ENCODE data around the gene IFFO2. TPM values are rescaled to one million over a fixed set of nuclear protein-coding genes. Genes with fewer than 3 reads are reported as not detected.

Gene IFFO2
- total and polyA plus RNA-seq, 2 of the 13 experiments (the other 11 are each of a cell fraction or from before 2014, with no cell fraction given), result 7.3 to 16.7 TPM

- no peak for TF ChIP-seq DZIP1 (CRISPR knock-in tag; IDR thresholded peaks at IDR 0.05)
- TF ChIP-seq ZNF20 (CRISPR knock-in tag; IDR thresholded peaks at IDR 0.05), result no peak
- TF ChIP-seq ZNF567 (CRISPR knock-in tag; IDR thresholded peaks at IDR 0.05; ENCODE audit: borderline replicate concordance), result no peak
Observed at GRCh38 chr1:18855573-18855972, 100.9 kb downstream of the IFFO2 start (continued).

GRCh38 chr1:18854331-18855025 is 102.0 kb downstream of the IFFO2 start:
- no peak for ATAC-seq
- H4K20me1 ChIP-seq (ENCODE audit: insufficient read depth, low read length), result no peaks in the 10 kb centered on the region
- no TSS peak for BruUV-seq (replicated peaks)
- intact Hi-C loops (cut with micrococcal nuclease; ENCODE audit: unreplicated experiment) (no loop called here), in situ Hi-C loops (cut with HindIII; ENCODE audit: extremely low pct_ligation_motif_present, low pct_unique_long_range_greater_than_20kb) (no loop called here)
- no peak for FAIRE-seq
- H3K4me2 ChIP-seq (ENCODE audit: low read depth, low read length), result no peak overlapping the region
- TF ChIP-seq ZBED4 (CRISPR knock-in tag; IDR thresholded peaks at IDR 0.05; ENCODE audit: borderline replicate concordance) (no peak), MLX (CRISPR knock-in tag; IDR thresholded peaks at IDR 0.05) (no peak), ATF7 (IDR thresholded peaks at IDR 0.05) (peak; percentile 65), ATF7 (CRISPR knock-in tag; IDR thresholded peaks at IDR 0.05) (no peak), CREB1 (IDR thresholded peaks at IDR 0.05) (peak; percentile 87), CREB1 (CRISPR knock-in tag; IDR thresholded peaks at IDR 0.05) (no peak), ZBTB33 (CRISPR knock-in tag; IDR thresholded peaks at IDR 0.05) (peak; percentile 48; the same call in 1 of the 2 replicates), GPBP1L1 (CRISPR knock-in tag; IDR thresholded peaks at IDR 0.05) (no peak)
- no peak overlapping the region for H3K27ac ChIP-seq (ENCODE audit: extremely low read length, insufficient read depth, low read length)
- no peaks in the 10 kb centered on the region for H3K9me3 ChIP-seq (ENCODE audit: low read length)
- H3K4me1 ChIP-seq (ENCODE audit: insufficient read depth, low read length), result no peaks in the 10 kb centered on the region
- H2AFZ ChIP-seq (ENCODE audit: low read length), result no peak overlapping the region
- H3K9ac ChIP-seq (ENCODE audit: insufficient read depth, low read depth, low read length), result no peak overlapping the region
- no peaks in the 10 kb centered on the region for H3K36me3 ChIP-seq (replicated peaks in 1 of 2; ENCODE audit: control insufficient read depth in 1 of 2, insufficient read depth in 2 of 2, low read length in 2 of 2)
- 67% methylated on average over 16 of the region's 49 CpGs for WGBS (ENCODE audit: low lambda C conversion rate)
- no peak overlapping the region for H3K4me3 ChIP-seq (replicated peaks in 1 of 3; ENCODE audit: insufficient read depth in 1 of 3, low read depth in 2 of 3, low read length in 3 of 3)
- H3K27me3 ChIP-seq (ENCODE audit: control insufficient read depth in 1 of 2, insufficient read depth in 2 of 2, low read length in 2 of 2), result peaks cover 0 to 31% of the 10 kb centered on the region in 2 experiments; a peak in 3 of 5 replicates
- ChIA-PET CTCF (ENCODE audit: low intra/inter-chr PET ratio, low total read pairs) (no interaction called here), POLR2A (no interaction called here)
- no peaks in the 10 kb centered on the region for H3K79me2 ChIP-seq (ENCODE audit: insufficient read depth, low read length)
- DNase-seq (ENCODE audit: low spot score), result no peak
